ENCODE measurements around the gene CAPN10. TPM values are rescaled to one million over a fixed set of nuclear protein-coding genes. Genes with fewer than 3 reads are reported as not detected.
A peak's percentile ranks its signal among the peaks of the same experiment; 100 is the strongest.

The CAPN10 gene
- polyA plus RNA-seq, 3 donors, result 7.3 to 57.0 (median 7.4) TPM

DNA sequence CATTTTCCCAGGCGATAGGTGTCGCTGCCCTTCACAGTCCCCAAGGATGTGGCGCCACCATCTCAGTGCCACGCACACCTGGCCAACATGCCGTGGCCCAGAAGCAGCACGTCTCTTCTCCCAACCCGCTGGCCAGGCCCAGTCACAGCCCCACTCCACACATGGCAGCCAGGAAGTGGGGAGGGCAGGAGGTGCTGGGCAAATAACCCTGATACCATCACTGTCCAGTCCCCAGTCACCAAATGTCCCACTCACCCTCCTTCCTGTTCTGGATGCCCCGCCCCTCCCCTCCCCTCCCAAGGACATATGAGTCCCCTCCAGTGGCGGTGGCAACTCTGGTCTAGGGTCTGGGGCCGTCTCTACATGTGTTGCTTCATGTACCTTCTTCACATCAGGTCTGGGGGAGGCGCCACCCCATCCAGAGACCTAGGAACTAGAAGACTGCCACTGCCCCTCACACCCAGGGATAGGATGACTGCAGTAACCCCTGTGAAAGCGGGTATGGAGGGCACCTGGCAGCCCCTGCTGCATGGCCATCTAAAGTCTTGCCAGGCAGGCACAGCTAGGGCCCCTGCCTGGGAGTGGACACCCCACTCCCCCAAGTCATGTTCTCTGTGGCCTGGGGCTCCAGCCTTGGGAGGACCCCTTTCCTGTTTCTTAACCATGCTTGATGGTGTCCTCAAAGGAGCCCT is 7.3 kb upstream of the CAPN10 start:
- intact Hi-C loops (cut with micrococcal nuclease), result no loop called here
- peaks cover 69% of the 10 kb centered on the region for H4K20me1 ChIP-seq (ENCODE audit: insufficient read depth, low read length)
- no peak overlapping the region for H2AFZ ChIP-seq (ENCODE audit: insufficient read depth, low read depth, low read length, poor library complexity, severe bottlenecking)
- H3K4me3 ChIP-seq (replicated peaks in 1 of 3; ENCODE audit: low read depth in 2 of 3, low read length in 3 of 3), result peak overlapping the region in 1 of 3 experiments; percentile 34
- H3K27me3 ChIP-seq (ENCODE audit: control insufficient read depth in 2 of 2, insufficient read depth in 2 of 2, low read length in 2 of 2), result no peaks in the 10 kb centered on the region
- TF ChIP-seq, protein P1, sequence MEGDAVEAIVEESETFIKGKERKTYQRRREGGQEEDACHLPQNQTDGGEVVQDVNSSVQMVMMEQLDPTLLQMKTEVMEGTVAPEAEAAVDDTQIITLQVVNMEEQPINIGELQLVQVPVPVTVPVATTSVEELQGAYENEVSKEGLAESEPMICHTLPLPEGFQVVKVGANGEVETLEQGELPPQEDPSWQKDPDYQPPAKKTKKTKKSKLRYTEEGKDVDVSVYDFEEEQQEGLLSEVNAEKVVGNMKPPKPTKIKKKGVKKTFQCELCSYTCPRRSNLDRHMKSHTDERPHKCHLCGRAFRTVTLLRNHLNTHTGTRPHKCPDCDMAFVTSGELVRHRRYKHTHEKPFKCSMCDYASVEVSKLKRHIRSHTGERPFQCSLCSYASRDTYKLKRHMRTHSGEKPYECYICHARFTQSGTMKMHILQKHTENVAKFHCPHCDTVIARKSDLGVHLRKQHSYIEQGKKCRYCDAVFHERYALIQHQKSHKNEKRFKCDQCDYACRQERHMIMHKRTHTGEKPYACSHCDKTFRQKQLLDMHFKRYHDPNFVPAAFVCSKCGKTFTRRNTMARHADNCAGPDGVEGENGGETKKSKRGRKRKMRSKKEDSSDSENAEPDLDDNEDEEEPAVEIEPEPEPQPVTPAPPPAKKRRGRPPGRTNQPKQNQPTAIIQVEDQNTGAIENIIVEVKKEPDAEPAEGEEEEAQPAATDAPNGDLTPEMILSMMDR (IDR thresholded peaks at IDR 0.05), result no peak
- H3K27me3 Mint-ChIP-seq (ENCODE audit: low read depth in 3 of 3), result peaks cover 0 to 2% (median 2%) of the 10 kb centered on the region in 3 donors
- no peaks in the 10 kb centered on the region for H3K9me3 ChIP-seq (replicated peaks in 1 of 2; ENCODE audit: control insufficient read depth in 1 of 2, insufficient read depth in 1 of 2, low read length in 2 of 2)
- H3K4me3 Mint-ChIP-seq, result peak overlapping the region; percentile 31 to 54
- 83% methylated on average over 11 of the region's 12 CpGs for WGBS (ENCODE audit: insufficient coverage)
- peaks cover 37 to 46% of the 10 kb centered on the region in 2 donors for H3K4me1 ChIP-seq (ENCODE audit: control insufficient read depth in 1 of 2, insufficient read depth in 2 of 2, low read length in 2 of 2)
- H3K4me1 Mint-ChIP-seq, result peaks cover 51% of the 10 kb centered on the region
- H3K27ac Mint-ChIP-seq, result peak overlapping the region; percentile 94 to 98 (median 97)
- peaks cover 44 to 54% of the 10 kb centered on the region in 2 donors for H3K36me3 ChIP-seq (replicated peaks in 1 of 2; ENCODE audit: control insufficient read depth in 1 of 2, insufficient read depth in 2 of 2, low read length in 2 of 2)
- peak overlapping the region; percentile 64 for H3K4me2 ChIP-seq (replicated peaks; ENCODE audit: extremely low read depth, low read length, poor library complexity, severe bottlenecking)
- H3K36me3 Mint-ChIP-seq, result peaks cover 57 to 59% of the 10 kb centered on the region in 2 donors
- H3K9me3 Mint-ChIP-seq, result peaks cover 0 to 2% (median 0%) of the 10 kb centered on the region in 7 donors
- peak; percentile 42 to 62 (median 45) for DNase-seq
- H3K79me2 ChIP-seq (ENCODE audit: insufficient read depth, low read length), result peaks cover 66% of the 10 kb centered on the region
- H3K27ac ChIP-seq (ENCODE audit: low read depth in 1 of 2, low read length in 2 of 2), result peak overlapping the region; percentile 88 to 96
- peak overlapping the region; percentile 71 for H3K9ac ChIP-seq (ENCODE audit: insufficient read depth, low read length, poor library complexity, severe bottlenecking)

DNA sequence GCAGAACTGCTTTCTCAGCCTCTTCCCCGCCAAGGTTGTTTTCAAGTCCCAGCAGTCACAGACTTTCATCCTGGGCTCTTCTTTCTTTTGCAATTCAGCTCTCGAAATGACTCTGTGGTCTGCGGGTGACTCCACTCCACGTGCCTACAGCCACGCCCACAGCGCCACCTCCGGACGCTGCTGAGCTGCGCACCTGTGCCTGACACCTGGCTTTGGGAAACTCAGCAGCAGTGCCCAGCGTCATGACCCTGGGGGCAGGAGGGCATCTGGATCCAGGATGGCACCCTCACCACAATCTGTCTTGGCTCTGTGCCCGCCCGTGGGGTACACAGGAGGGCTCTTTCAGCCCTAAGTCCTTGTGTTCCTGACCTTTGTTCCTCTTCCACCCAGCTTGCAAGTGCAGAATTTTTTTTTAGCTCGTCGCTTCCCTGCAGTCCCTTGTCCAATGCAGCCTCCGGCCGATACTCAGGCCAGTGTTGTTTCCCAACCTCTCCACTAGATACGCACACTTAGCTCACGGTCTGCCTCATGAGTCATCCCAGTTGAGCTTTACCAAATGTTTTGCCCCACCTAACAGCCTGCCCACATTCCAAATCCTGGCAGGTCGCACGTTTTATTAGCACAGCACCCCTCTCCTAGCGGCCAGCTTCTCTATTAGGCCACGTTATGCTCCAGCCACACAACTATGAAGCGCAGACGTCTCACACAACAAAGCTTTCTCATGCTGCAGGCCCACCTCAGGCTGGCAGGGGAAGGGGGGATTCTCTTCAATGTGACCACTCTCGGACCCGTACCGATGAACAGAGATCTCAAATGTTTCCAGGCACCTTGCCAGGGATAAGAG is 6.5 kb upstream of the CAPN10 start:
- peaks cover 0 to 4% (median 2%) of the 10 kb centered on the region in 3 donors for H3K27me3 Mint-ChIP-seq (ENCODE audit: low read depth in 3 of 3)
- peak overlapping the region; percentile 31 to 54 for H3K4me3 Mint-ChIP-seq
- peaks cover 0 to 3% (median 0%) of the 10 kb centered on the region in 7 donors for H3K9me3 Mint-ChIP-seq
- peaks cover 37 to 46% of the 10 kb centered on the region in 2 donors for H3K36me3 ChIP-seq (replicated peaks in 1 of 2; ENCODE audit: control insufficient read depth in 1 of 2, insufficient read depth in 2 of 2, low read length in 2 of 2)
- peak overlapping the region; percentile 64 for H3K4me2 ChIP-seq (replicated peaks; ENCODE audit: extremely low read depth, low read length, poor library complexity, severe bottlenecking)
- H3K4me3 ChIP-seq (replicated peaks in 1 of 3; ENCODE audit: low read depth in 2 of 3, low read length in 3 of 3), result peak overlapping the region in 1 of 3 experiments; percentile 34
- H3K9ac ChIP-seq (ENCODE audit: insufficient read depth, low read length, poor library complexity, severe bottlenecking), result peak overlapping the region; percentile 71
- H3K27ac Mint-ChIP-seq, result peak overlapping the region; percentile 94 to 98 (median 97)
- peaks cover 74% of the 10 kb centered on the region for H3K79me2 ChIP-seq (ENCODE audit: insufficient read depth, low read length)
- peak; percentile 92 to 96 (median 95) for DNase-seq
- peaks cover 52 to 54% of the 10 kb centered on the region in 2 donors for H3K36me3 Mint-ChIP-seq
- peaks cover 45 to 53% of the 10 kb centered on the region in 2 donors for H3K4me1 ChIP-seq (ENCODE audit: control insufficient read depth in 1 of 2, insufficient read depth in 2 of 2, low read length in 2 of 2)
- intact Hi-C loops (cut with micrococcal nuclease), result loop anchor here (2.0 to 10.0 kb wide), 3 partner anchors 45 to 555 kb away; partner anchors contain the start of genes GPR35 (in 1 of the 2) and NDUFA10 (in 1 of the 2)
- TF ChIP-seq, protein P1 (IDR thresholded peaks at IDR 0.05), result peak; percentile 50
- no peak overlapping the region for H2AFZ ChIP-seq (ENCODE audit: insufficient read depth, low read depth, low read length, poor library complexity, severe bottlenecking)
- peaks cover 59% of the 10 kb centered on the region for H3K4me1 Mint-ChIP-seq
- H3K27ac ChIP-seq (ENCODE audit: low read depth in 1 of 2, low read length in 2 of 2), result peak overlapping the region; percentile 88 to 96
- H3K27me3 ChIP-seq (ENCODE audit: control insufficient read depth in 2 of 2, insufficient read depth in 2 of 2, low read length in 2 of 2), result no peaks in the 10 kb centered on the region
- 12% methylated on average over 22 of the region's 27 CpGs for WGBS (ENCODE audit: insufficient coverage)
- peaks cover 63% of the 10 kb centered on the region for H4K20me1 ChIP-seq (ENCODE audit: insufficient read depth, low read length)
- H3K9me3 ChIP-seq (replicated peaks in 1 of 2; ENCODE audit: control insufficient read depth in 1 of 2, insufficient read depth in 1 of 2, low read length in 2 of 2), result no peaks in the 10 kb centered on the region
